Central memory CD8-positive, alpha-beta T cell (primary cell): ENCODE measurements around the gene ARHGAP45.
"Not testable (repeated sequence)": the region's sequence is repeated elsewhere in the genome, so short reads cannot be mapped to it uniquely, and the experiment has no call there.

ENCODE experiments used
- ATAC-seq: fragments of 150-1000 bp; cut with Tn5 transposase; replicated peaks from 2 replicates; pipeline ENCODE4 v1.10.0; 2022; ENCODE audit warnings: mild to moderate bottlenecking, moderate FRiP score, moderate number of reproducible peaks; ENCODE audit not compliant: poor library complexity, severe bottlenecking; ENCODE audit errors: extremely low read depth
- DNase-seq, 2 donors: peaks; one replicate each; pipeline ENCODE4 v3.0.0; 2021; ENCODE audit warnings: low spot score in 2 of 2
- H3K27ac Mint-ChIP-seq: one replicate; pipeline ENCODE4 v1.8.0; 2022; ENCODE audit warnings: low read depth, mild to moderate bottlenecking, moderate library complexity, mixed read lengths
- H3K27me3 Mint-ChIP-seq: one replicate; pipeline ENCODE4 v1.8.0; 2022; ENCODE audit warnings: mixed read lengths
- H3K36me3 Mint-ChIP-seq: one replicate; pipeline ENCODE4 v1.8.0; 2022; ENCODE audit warnings: mild to moderate bottlenecking, moderate library complexity, mixed read lengths; ENCODE audit not compliant: insufficient read depth
- H3K4me1 Mint-ChIP-seq: one replicate; pipeline ENCODE4 v1.8.0; 2022; ENCODE audit warnings: mixed read lengths
- H3K4me3 Mint-ChIP-seq: one replicate; pipeline ENCODE4 v1.8.0; 2022; ENCODE audit warnings: mild to moderate bottlenecking, moderate library complexity, mixed read lengths
- H3K9me3 Mint-ChIP-seq: one replicate; pipeline ENCODE4 v1.8.0; 2022; ENCODE audit warnings: mixed read lengths

ARHGAP45 gene

GRCh38 chr19:1066748-1067340 lies at the start of gene ARHGAP45:
TSS of gene ARHGAP45 (plus strand) at chr19:1067167. CDS start at chr19:1067406, 239 bp downstream.
- H3K27me3 Mint-ChIP-seq: no peaks in the 10 kb centered on the region
- H3K36me3 Mint-ChIP-seq: peaks cover 51% of the 10 kb centered on the region
- H3K9me3 Mint-ChIP-seq: no peaks in the 10 kb centered on the region
- DNase-seq (peak; percentile 68 to 79), ATAC-seq (peak; percentile 57)
- H3K27ac Mint-ChIP-seq: peak within 1 kb of the TSS; percentile 91
- H3K4me3 Mint-ChIP-seq: peak within 1 kb of the TSS; percentile 87
- peaks cover 48% of the 10 kb centered on the region for H3K4me1 Mint-ChIP-seq

GRCh38 chr19:1017906-1018305 lies 49.1 kb upstream of the ARHGAP45 start:
- no peak for ATAC-seq
- peaks cover 28% of the 10 kb centered on the region for H3K36me3 Mint-ChIP-seq
- H3K9me3 Mint-ChIP-seq: no peaks in the 10 kb centered on the region
- H3K4me1 Mint-ChIP-seq: peaks cover 39% of the 10 kb centered on the region
- peak overlapping the region; percentile 29 for H3K27ac Mint-ChIP-seq
- H3K27me3 Mint-ChIP-seq: no peaks in the 10 kb centered on the region
- no peak for DNase-seq
- peak overlapping the region; percentile 96 for H3K4me3 Mint-ChIP-seq

GRCh38 chr19:1018393-1018792 lies 48.6 kb upstream of the ARHGAP45 start:
- Mint-ChIP-seq H3K4me3 (peak overlapping the region; percentile 96), H3K27me3 (no peaks in the 10 kb centered on the region), H3K27ac (peak overlapping the region; percentile 38), H3K9me3 (no peaks in the 10 kb centered on the region), H3K4me1 (peaks cover 39% of the 10 kb centered on the region), H3K36me3 (peaks cover 27% of the 10 kb centered on the region)
- ATAC-seq (no peak), DNase-seq (no peak)

- no peaks in the 10 kb centered on the region for H3K9me3 Mint-ChIP-seq
- H3K4me3 Mint-ChIP-seq: peak overlapping the region; percentile 96
- H3K36me3 Mint-ChIP-seq: peaks cover 27% of the 10 kb centered on the region
- no peaks in the 10 kb centered on the region for H3K27me3 Mint-ChIP-seq
- DNase-seq (no peak), ATAC-seq (no peak)
- peaks cover 39% of the 10 kb centered on the region for H3K4me1 Mint-ChIP-seq
- H3K27ac Mint-ChIP-seq: peak overlapping the region; percentile 38
Observed at GRCh38 chr19:1018932-1019615, 47.9 kb upstream of the ARHGAP45 start.

- ATAC-seq: no peak
- Mint-ChIP-seq H3K36me3 (peaks cover 25% of the 10 kb centered on the region), H3K27me3 (no peaks in the 10 kb centered on the region), H3K4me1 (peaks cover 39% of the 10 kb centered on the region), H3K27ac (peak overlapping the region; percentile 100), H3K9me3 (no peaks in the 10 kb centered on the region), H3K4me3 (peak overlapping the region; percentile 96)
- DNase-seq: no peak
Observed at GRCh38 chr19:1019616-1019961, 47.4 kb upstream of the ARHGAP45 start.

- ATAC-seq: no peak
- Mint-ChIP-seq H3K4me3 (peak overlapping the region; percentile 96), H3K4me1 (peaks cover 39% of the 10 kb centered on the region), H3K9me3 (no peaks in the 10 kb centered on the region), H3K27me3 (no peaks in the 10 kb centered on the region), H3K36me3 (peaks cover 25% of the 10 kb centered on the region), H3K27ac (peak overlapping the region; percentile 100)
- no peak for DNase-seq
Observed at GRCh38 chr19:1019980-1020867, 46.7 kb upstream of the ARHGAP45 start.

- H3K4me3 Mint-ChIP-seq: peak within 1 kb of the TSS; percentile 96
- DNase-seq: peak; percentile 93 to 97
- H3K36me3 Mint-ChIP-seq: peaks cover 22% of the 10 kb centered on the region
- H3K9me3 Mint-ChIP-seq: no peaks in the 10 kb centered on the region
- H3K27ac Mint-ChIP-seq: peak within 1 kb of the TSS; percentile 100
- peak; percentile 86 for ATAC-seq
- peaks cover 41% of the 10 kb centered on the region for H3K4me1 Mint-ChIP-seq
- no peaks in the 10 kb centered on the region for H3K27me3 Mint-ChIP-seq
Observed at GRCh38 chr19:1020868-1021425, 46.0 kb upstream of the ARHGAP45 start, which contains the start of gene TMEM259. TSS of gene TMEM259 (minus strand) at chr19:1021123. CDS start at chr19:1020996, 127 bp downstream.

- H3K4me3 Mint-ChIP-seq, H3K27ac Mint-ChIP-seq, H3K9me3 Mint-ChIP-seq, ATAC-seq, DNase-seq, H3K27me3 Mint-ChIP-seq: not testable (repeated sequence)
- Mint-ChIP-seq H3K36me3 (peaks cover 26% of the 10 kb centered on the region), H3K4me1 (peaks cover 29% of the 10 kb centered on the region)
Observed at GRCh38 chr19:1023883-1024188, 43.1 kb upstream of the ARHGAP45 start.

GRCh38 chr19:1025080-1025479 lies 41.9 kb upstream of the ARHGAP45 start:
- H3K4me3 Mint-ChIP-seq, H3K27me3 Mint-ChIP-seq, ATAC-seq, H3K27ac Mint-ChIP-seq, DNase-seq, H3K9me3 Mint-ChIP-seq: not testable (repeated sequence)
- peaks cover 27% of the 10 kb centered on the region for H3K4me1 Mint-ChIP-seq
- H3K36me3 Mint-ChIP-seq: peaks cover 30% of the 10 kb centered on the region

GRCh38 chr19:1025960-1026782 lies 40.8 kb upstream of the ARHGAP45 start, which contains the start of gene CNN2:
TSS of gene CNN2 (plus strand) at chr19:1026608. CDS start at chr19:1026662, 54 bp downstream.
- no peaks in the 10 kb centered on the region for H3K27me3 Mint-ChIP-seq
- DNase-seq: no peak
- no peak for ATAC-seq
- peaks cover 29% of the 10 kb centered on the region for H3K4me1 Mint-ChIP-seq
- H3K9me3 Mint-ChIP-seq: no peaks in the 10 kb centered on the region
- peaks cover 34% of the 10 kb centered on the region for H3K36me3 Mint-ChIP-seq
- peak within 1 kb of the TSS; percentile 91 for H3K27ac Mint-ChIP-seq
- peak within 1 kb of the TSS; percentile 98 for H3K4me3 Mint-ChIP-seq

- DNase-seq: no peak
- H3K27ac Mint-ChIP-seq: peak overlapping the region; percentile 91
- H3K36me3 Mint-ChIP-seq: peaks cover 35% of the 10 kb centered on the region
- peak overlapping the region; percentile 98 for H3K4me3 Mint-ChIP-seq
- no peak for ATAC-seq
- H3K27me3 Mint-ChIP-seq: no peaks in the 10 kb centered on the region
- H3K4me1 Mint-ChIP-seq: peaks cover 23% of the 10 kb centered on the region
- H3K9me3 Mint-ChIP-seq: no peaks in the 10 kb centered on the region
Observed at GRCh38 chr19:1026783-1027649, 40.0 kb upstream of the ARHGAP45 start.
